ENCODE measurements around the gene IL10. TPM values are rescaled to one million over a fixed set of nuclear protein-coding genes. Genes with fewer than 3 reads are reported as not detected.
"Not testable (repeated sequence)": the region's sequence is repeated elsewhere in the genome, so short reads cannot be mapped to it uniquely, and the experiment has no call there.

Gene IL10
- total RNA-seq, 2 donors from 2014 or later = 0.93 to 3.1 TPM

- H3K27ac ChIP-seq = no peak overlapping the region
- DNase-seq (ENCODE audit: low spot score) = no peak
- H3K36me3 ChIP-seq = no peaks in the 10 kb centered on the region
- no peaks in the 10 kb centered on the region for H3K27me3 ChIP-seq
- no peak overlapping the region for H3K4me3 ChIP-seq
- no peaks in the 10 kb centered on the region for H3K9me3 ChIP-seq
- TF ChIP-seq, protein P1, sequence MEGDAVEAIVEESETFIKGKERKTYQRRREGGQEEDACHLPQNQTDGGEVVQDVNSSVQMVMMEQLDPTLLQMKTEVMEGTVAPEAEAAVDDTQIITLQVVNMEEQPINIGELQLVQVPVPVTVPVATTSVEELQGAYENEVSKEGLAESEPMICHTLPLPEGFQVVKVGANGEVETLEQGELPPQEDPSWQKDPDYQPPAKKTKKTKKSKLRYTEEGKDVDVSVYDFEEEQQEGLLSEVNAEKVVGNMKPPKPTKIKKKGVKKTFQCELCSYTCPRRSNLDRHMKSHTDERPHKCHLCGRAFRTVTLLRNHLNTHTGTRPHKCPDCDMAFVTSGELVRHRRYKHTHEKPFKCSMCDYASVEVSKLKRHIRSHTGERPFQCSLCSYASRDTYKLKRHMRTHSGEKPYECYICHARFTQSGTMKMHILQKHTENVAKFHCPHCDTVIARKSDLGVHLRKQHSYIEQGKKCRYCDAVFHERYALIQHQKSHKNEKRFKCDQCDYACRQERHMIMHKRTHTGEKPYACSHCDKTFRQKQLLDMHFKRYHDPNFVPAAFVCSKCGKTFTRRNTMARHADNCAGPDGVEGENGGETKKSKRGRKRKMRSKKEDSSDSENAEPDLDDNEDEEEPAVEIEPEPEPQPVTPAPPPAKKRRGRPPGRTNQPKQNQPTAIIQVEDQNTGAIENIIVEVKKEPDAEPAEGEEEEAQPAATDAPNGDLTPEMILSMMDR (IDR thresholded peaks at IDR 0.05) = no peak
- H3K4me1 ChIP-seq = no peaks in the 10 kb centered on the region
Observed at GRCh38 chr1:206769304-206769731, 3.0 kb downstream of the IL10 start.

GRCh38 chr1:206768472-206769303 is 3.6 kb downstream of the IL10 start:
- Histone ChIP-seq H3K27ac (no peak overlapping the region), H3K36me3 (no peaks in the 10 kb centered on the region), H3K4me1 (no peaks in the 10 kb centered on the region), H3K9me3 (no peaks in the 10 kb centered on the region), H3K4me3 (no peak overlapping the region), H3K27me3 (no peaks in the 10 kb centered on the region)
- TF ChIP-seq, protein P1 (IDR thresholded peaks at IDR 0.05) = no peak
- no peak for DNase-seq (ENCODE audit: low spot score)

GRCh38 chr1:206766251-206766856 is 5.9 kb downstream of the IL10 start:
- no peaks in the 10 kb centered on the region for H3K36me3 ChIP-seq
- no peak overlapping the region for H3K27ac ChIP-seq
- H3K4me3 ChIP-seq = no peak overlapping the region
- H3K4me1 ChIP-seq = no peaks in the 10 kb centered on the region
- TF ChIP-seq, protein P1 (IDR thresholded peaks at IDR 0.05) = no peak
- DNase-seq (ENCODE audit: low spot score) = no peak
- no peaks in the 10 kb centered on the region for H3K9me3 ChIP-seq
- H3K27me3 ChIP-seq = no peaks in the 10 kb centered on the region

- H3K4me1 ChIP-seq; H3K36me3 ChIP-seq; H3K27ac ChIP-seq; H3K9me3 ChIP-seq; H3K27me3 ChIP-seq; DNase-seq (ENCODE audit: low spot score); H3K4me3 ChIP-seq: not testable (repeated sequence)
Observed at GRCh38 chr1:206765771-206766170, 6.5 kb downstream of the IL10 start.

GRCh38 chr1:206762741-206763364 is 9.4 kb downstream of the IL10 start:
- DNase-seq (ENCODE audit: low spot score); H3K4me3 ChIP-seq; H3K9me3 ChIP-seq; H3K27me3 ChIP-seq; H3K27ac ChIP-seq; H3K4me1 ChIP-seq; H3K36me3 ChIP-seq: not testable (repeated sequence)

DNA sequence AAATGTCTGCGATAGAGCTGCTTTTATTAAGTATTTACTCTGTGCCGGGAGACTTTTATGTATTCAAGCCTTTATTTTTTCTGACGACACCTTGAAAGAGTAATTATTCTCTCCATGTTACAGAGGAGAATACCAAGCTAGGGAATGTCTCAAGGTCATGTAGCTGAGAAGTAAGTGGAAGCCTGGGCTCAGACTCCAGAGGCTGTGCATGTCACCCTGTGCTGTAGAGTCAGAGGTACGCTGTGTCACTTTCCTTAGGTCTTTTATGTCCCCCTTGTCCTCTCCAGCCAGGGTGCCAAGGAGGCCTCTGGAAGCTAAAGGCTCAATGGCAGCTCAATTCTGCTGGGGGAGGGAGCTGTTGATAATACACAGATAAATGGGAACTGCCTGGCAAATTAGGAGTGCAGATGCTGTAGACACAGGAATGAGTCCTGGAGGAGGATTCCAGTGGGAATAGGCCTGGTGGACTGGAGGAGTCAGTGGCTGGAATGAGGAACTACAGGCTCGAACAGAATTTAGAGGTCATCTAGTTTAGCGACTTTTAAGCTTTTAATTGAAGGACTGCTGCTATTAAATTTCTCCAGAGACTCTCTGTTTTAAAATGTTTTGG is 11.0 kb downstream of the IL10 start:
- Histone ChIP-seq H3K4me3 (no peak overlapping the region), H3K4me1 (no peaks in the 10 kb centered on the region), H3K27ac (no peak overlapping the region), H3K27me3 (no peaks in the 10 kb centered on the region), H3K9me3 (no peaks in the 10 kb centered on the region), H3K36me3 (no peaks in the 10 kb centered on the region)
- TF ChIP-seq, protein P1 (IDR thresholded peaks at IDR 0.05) = no peak
- DNase-seq (ENCODE audit: low spot score) = no peak

All from right atrium auricular region (tissue), 2 donors.